SK-N-SH treated with all-trans-retinoic acid at 6 μM for 48 hours (cell line): ENCODE data around the gene AQP3.
A peak's percentile ranks its signal among the peaks of the same experiment; 100 is the strongest.

Source experiments
- ATAC-seq: fragments of 200-7000 bp; cut with Tn5 transposase; 3 replicates; pipeline ENCODE4 v1.9.1; 2020; ENCODE audit warnings: mild to moderate bottlenecking, moderate library complexity
- ARNTL ChIP-seq: fragments of 450-650 bp; formaldehyde crosslinking; IDR thresholded peaks from 2 replicates; pipeline ENCODE4 v1.5.0; 2020; ENCODE audit warnings: low read depth, mild to moderate bottlenecking, moderate library complexity, borderline replicate concordance
- BACH2 ChIP-seq: fragments of 250-450 bp; sonication (Bioruptor Pico); IDR thresholded peaks from 2 replicates; pipeline ENCODE4 v1.9.0; 2021; ENCODE audit warnings: mild to moderate bottlenecking, borderline replicate concordance
- CREB5 ChIP-seq: fragments of 250-450 bp; sonication (Bioruptor Pico); IDR thresholded peaks from 2 replicates; pipeline ENCODE4 v1.5.1; 2020; ENCODE audit warnings: low read depth, mild to moderate bottlenecking, moderate library complexity
- CSDC2 ChIP-seq: fragments of 250-450 bp; sonication (Bioruptor Pico); IDR thresholded peaks from 2 replicates; pipeline ENCODE4 v1.5.0; 2020; ENCODE audit warnings: mild to moderate bottlenecking, moderate library complexity
- ESRRG ChIP-seq: fragments of 250-450 bp; sonication (Bioruptor Pico); IDR thresholded peaks from 2 replicates; pipeline ENCODE4 v1.6.1; 2021; ENCODE audit warnings: mild to moderate bottlenecking
- GLIS3 ChIP-seq: fragments of 250-450 bp; sonication (Bioruptor Pico); IDR thresholded peaks from 2 replicates; pipeline ENCODE4 v1.5.0; 2020; ENCODE audit warnings: mild to moderate bottlenecking, moderate library complexity
- ISL1 ChIP-seq: fragments of 250-450 bp; sonication (Bioruptor Pico); IDR thresholded peaks from 2 replicates; pipeline ENCODE4 v2.1.2; 2022; ENCODE audit warnings: mild to moderate bottlenecking, moderate library complexity
- PPARA ChIP-seq: fragments of 250-450 bp; sonication (Bioruptor Pico); IDR thresholded peaks from 2 replicates; pipeline ENCODE4 v1.5.0; 2020; ENCODE audit warnings: mild to moderate bottlenecking, borderline replicate concordance
- RARB ChIP-seq: fragments of 250-450 bp; sonication (Bioruptor Pico); IDR thresholded peaks from 2 replicates; pipeline ENCODE4 v1.8.0; 2021; ENCODE audit warnings: mild to moderate bottlenecking, moderate library complexity
- SNAI2 ChIP-seq: fragments of 250-450 bp; sonication (Bioruptor Pico); IDR thresholded peaks from 2 replicates; pipeline ENCODE4 v1.5.0; 2020; ENCODE audit warnings: mild to moderate bottlenecking, moderate library complexity
- TCF4 ChIP-seq: fragments of 250-450 bp; sonication (Bioruptor Pico); IDR thresholded peaks from 2 replicates; pipeline ENCODE4 v1.8.0; 2021; ENCODE audit warnings: mild to moderate bottlenecking, moderate library complexity, borderline replicate concordance
- TOX ChIP-seq: fragments of 250-450 bp; sonication (Bioruptor Pico); IDR thresholded peaks from 2 replicates; pipeline ENCODE4 v1.8.0; 2021; ENCODE audit warnings: mild to moderate bottlenecking, moderate library complexity, borderline replicate concordance
- TSHZ2 ChIP-seq: fragments of 250-450 bp; sonication (Bioruptor Pico); IDR thresholded peaks from 2 replicates; pipeline ENCODE4 v1.5.0; 2020; ENCODE audit warnings: mild to moderate bottlenecking, moderate library complexity
- ZC3H10 ChIP-seq: fragments of 250-450 bp; sonication (Bioruptor Pico); IDR thresholded peaks from 2 replicates; pipeline ENCODE4 v1.5.1; 2021; ENCODE audit warnings: mild to moderate bottlenecking, moderate library complexity
- ZFP3 ChIP-seq: fragments of 250-450 bp; sonication (Bioruptor Pico); IDR thresholded peaks from 2 replicates; pipeline ENCODE4 v1.5.0; 2020; ENCODE audit warnings: mild to moderate bottlenecking, moderate library complexity
- ZFP30 ChIP-seq: fragments of 450-650 bp; formaldehyde crosslinking; IDR thresholded peaks from 2 replicates; pipeline ENCODE4 v1.5.0; 2022; ENCODE audit warnings: mild to moderate bottlenecking, moderate library complexity
- ZNF565 ChIP-seq: fragments of 450-650 bp; formaldehyde crosslinking; conservative IDR thresholded peaks from 2 replicates; pipeline ENCODE4 v1.5.0; 2020; ENCODE audit warnings: low read depth, mild to moderate bottlenecking, moderate library complexity
- ZNF8 ChIP-seq: fragments of 450-650 bp; formaldehyde crosslinking; IDR thresholded peaks from 2 replicates; pipeline ENCODE4 v1.5.0; 2020; ENCODE audit warnings: mild to moderate bottlenecking, moderate library complexity
- TF ChIP-seq, protein P1 (sequence below): fragments of 250-450 bp; sonication (Bioruptor Pico); IDR thresholded peaks from 2 replicates; pipeline ENCODE4 v1.8.0; 2020; ENCODE audit warnings: mild to moderate bottlenecking, moderate library complexity, borderline replicate concordance
- TF ChIP-seq, protein P2 (sequence below): fragments of 250-450 bp; sonication (Bioruptor Pico); IDR thresholded peaks from 2 replicates; pipeline ENCODE4 v1.5.1; 2021; ENCODE audit warnings: mild to moderate bottlenecking, moderate library complexity
- TF ChIP-seq, protein P3 (sequence below): fragments of 250-450 bp; sonication (Bioruptor Pico); IDR thresholded peaks from 2 replicates; pipeline ENCODE4 v1.8.0; 2021; ENCODE audit warnings: low read depth, mild to moderate bottlenecking, moderate library complexity, borderline replicate concordance

AQP3 gene

DNA sequence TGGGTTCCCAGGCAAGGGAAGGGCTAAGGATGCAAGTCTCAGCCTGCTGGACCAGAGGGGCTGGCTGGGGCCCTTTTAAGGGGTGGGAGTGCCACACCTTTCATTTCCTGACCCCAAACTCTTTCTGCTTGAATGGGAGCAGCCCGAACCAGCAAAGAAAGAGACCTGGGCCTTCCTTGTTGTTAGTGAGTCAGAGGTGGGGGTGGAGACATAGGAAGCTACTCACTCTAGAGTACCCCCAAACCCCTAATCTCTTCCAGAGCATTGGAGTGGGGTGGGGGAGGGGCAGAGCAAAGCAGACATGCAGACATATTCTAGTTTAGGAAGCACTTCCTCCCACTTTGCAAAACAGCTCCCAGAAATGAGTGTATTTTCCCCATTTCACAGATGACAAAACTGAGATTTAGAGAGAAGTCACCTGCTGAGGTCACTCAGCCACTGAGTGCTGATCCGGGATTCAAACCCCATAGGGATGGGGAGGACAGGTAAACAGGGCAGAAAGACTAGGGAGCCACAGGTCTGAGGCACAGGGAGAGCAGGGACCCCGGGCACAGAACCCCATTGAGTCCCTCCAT, 6.0 kb upstream of the AQP3 start:
- no peak for ATAC-seq
- no peak for TF ChIP-seq BACH2 (CRISPR knock-in tag)
- TF ChIP-seq, protein P1, sequence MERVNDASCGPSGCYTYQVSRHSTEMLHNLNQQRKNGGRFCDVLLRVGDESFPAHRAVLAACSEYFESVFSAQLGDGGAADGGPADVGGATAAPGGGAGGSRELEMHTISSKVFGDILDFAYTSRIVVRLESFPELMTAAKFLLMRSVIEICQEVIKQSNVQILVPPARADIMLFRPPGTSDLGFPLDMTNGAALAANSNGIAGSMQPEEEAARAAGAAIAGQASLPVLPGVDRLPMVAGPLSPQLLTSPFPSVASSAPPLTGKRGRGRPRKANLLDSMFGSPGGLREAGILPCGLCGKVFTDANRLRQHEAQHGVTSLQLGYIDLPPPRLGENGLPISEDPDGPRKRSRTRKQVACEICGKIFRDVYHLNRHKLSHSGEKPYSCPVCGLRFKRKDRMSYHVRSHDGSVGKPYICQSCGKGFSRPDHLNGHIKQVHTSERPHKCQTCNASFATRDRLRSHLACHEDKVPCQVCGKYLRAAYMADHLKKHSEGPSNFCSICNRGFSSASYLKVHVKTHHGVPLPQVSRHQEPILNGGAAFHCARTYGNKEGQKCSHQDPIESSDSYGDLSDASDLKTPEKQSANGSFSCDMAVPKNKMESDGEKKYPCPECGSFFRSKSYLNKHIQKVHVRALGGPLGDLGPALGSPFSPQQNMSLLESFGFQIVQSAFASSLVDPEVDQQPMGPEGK (CRISPR knock-in tag), result no peak

DNA sequence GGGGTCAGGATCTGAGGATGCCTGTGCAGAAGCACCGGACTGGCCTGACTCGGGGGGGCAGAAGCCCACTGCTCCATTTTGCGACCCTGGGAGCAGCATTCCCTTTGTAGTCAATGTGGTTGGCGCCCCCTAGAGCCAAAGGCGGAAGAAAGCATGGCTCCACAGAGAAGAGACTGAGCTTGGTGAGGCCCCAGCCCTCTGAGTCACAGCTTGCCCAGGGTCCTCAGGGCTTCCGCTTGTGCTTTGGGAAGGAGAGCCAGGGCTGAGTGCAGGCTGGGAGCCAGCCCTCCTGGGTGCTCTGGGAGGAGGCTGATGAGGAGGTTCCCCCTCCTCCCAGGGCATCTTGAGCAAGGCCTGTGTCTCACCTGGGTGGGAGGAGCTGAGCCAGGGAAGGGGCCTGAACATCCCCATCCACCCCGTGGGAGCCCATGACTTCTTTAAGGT, 5.5 kb upstream of the AQP3 start:
- ATAC-seq, result peak; percentile 93
- TF ChIP-seq TCF4 (CRISPR knock-in tag) (no peak), ZNF565 (CRISPR knock-in tag) (no peak), ZNF8 (CRISPR knock-in tag) (no peak), TOX (CRISPR knock-in tag) (no peak), PPARA (CRISPR knock-in tag) (no peak), ARNTL (no peak), ZFP30 (CRISPR knock-in tag) (no peak), ZC3H10 (CRISPR knock-in tag) (no peak)
- TF ChIP-seq, protein P2, sequence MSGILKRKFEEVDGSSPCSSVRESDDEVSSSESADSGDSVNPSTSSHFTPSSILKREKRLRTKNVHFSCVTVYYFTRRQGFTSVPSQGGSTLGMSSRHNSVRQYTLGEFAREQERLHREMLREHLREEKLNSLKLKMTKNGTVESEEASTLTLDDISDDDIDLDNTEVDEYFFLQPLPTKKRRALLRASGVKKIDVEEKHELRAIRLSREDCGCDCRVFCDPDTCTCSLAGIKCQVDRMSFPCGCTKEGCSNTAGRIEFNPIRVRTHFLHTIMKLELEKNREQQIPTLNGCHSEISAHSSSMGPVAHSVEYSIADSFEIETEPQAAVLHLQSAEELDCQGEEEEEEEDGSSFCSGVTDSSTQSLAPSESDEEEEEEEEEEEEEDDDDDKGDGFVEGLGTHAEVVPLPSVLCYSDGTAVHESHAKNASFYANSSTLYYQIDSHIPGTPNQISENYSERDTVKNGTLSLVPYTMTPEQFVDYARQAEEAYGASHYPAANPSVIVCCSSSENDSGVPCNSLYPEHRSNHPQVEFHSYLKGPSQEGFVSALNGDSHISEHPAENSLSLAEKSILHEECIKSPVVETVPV (CRISPR knock-in tag), result no peak
- TF ChIP-seq, protein P1 (CRISPR knock-in tag), result no peak

- TF ChIP-seq ESRRG, result no peak
- no peak for TF ChIP-seq ISL1 (CRISPR knock-in tag)
- TF ChIP-seq ZFP3 (CRISPR knock-in tag), result no peak
- no peak for TF ChIP-seq TOX (CRISPR knock-in tag)
- TF ChIP-seq PPARA (CRISPR knock-in tag), result no peak
- TF ChIP-seq SNAI2, result no peak
- TF ChIP-seq, protein P3, sequence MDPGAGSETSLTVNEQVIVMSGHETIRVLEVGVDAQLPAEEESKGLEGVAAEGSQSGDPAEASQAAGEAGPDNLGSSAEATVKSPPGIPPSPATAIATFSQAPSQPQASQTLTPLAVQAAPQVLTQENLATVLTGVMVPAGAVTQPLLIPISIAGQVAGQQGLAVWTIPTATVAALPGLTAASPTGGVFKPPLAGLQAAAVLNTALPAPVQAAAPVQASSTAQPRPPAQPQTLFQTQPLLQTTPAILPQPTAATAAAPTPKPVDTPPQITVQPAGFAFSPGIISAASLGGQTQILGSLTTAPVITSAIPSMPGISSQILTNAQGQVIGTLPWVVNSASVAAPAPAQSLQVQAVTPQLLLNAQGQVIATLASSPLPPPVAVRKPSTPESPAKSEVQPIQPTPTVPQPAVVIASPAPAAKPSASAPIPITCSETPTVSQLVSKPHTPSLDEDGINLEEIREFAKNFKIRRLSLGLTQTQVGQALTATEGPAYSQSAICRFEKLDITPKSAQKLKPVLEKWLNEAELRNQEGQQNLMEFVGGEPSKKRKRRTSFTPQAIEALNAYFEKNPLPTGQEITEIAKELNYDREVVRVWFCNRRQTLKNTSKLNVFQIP (CRISPR knock-in tag), result no peak
- no peak for TF ChIP-seq RARB (CRISPR knock-in tag)
- no peak for TF ChIP-seq ARNTL
- no peak for ATAC-seq
These were observed 3.3 kb upstream of the AQP3 start for GRCh38 chr9:33450621-33451146.

- ATAC-seq, result no peak
- TF ChIP-seq CREB5 (CRISPR knock-in tag) (no peak), TSHZ2 (CRISPR knock-in tag) (no peak), ZFP30 (CRISPR knock-in tag) (no peak), TCF4 (CRISPR knock-in tag) (no peak), ARNTL (no peak), CSDC2 (CRISPR knock-in tag) (no peak), BACH2 (CRISPR knock-in tag) (no peak), ZNF8 (CRISPR knock-in tag) (no peak), ISL1 (CRISPR knock-in tag) (no peak), RARB (CRISPR knock-in tag) (no peak), ESRRG (no peak), GLIS3 (CRISPR knock-in tag) (no peak), PPARA (CRISPR knock-in tag) (no peak)
- TF ChIP-seq, protein P1 (CRISPR knock-in tag), result no peak
These were observed 2.3 kb upstream of the AQP3 start for GRCh38 chr9:33449715-33450114.
